IMR-90 (cell line): ENCODE results near the gene KIAA1328. TPM values are rescaled to one million over a fixed set of nuclear protein-coding genes. Genes with fewer than 3 reads are reported as not detected.

Experiments
- ATAC-seq: fragments of 200-7000 bp; cut with Tn5 transposase; 2 replicates; pipeline ENCODE4 v1.9.1; 2020; ENCODE audit warnings: low read depth, mild to moderate bottlenecking, moderate library complexity
- BruUV-seq: library from RNA; stranded (reverse); fragments of 400-500 nt; replicated peaks from 2 replicates; lab custom pipeline; 2021; lab: Mats Ljungman, UMichigan
- CTCF ChIA-PET: fragments of 300-600 bp; formaldehyde crosslinking; extraction: SDS; loops from one replicate; lab custom pipeline; 2021; ENCODE audit warnings: antibody characterized with exemption; lab: Yijun Ruan, JAX
- POLR2A ChIA-PET: fragments of 300-600 bp; sonication (Branson Sonifier 250); formaldehyde crosslinking; loops from one replicate; lab custom pipeline; 2022; ENCODE audit warnings: antibody characterized with exemption; ENCODE audit not compliant: unreplicated experiment; lab: Charles Lee
- DNase-seq: peaks from one replicate; pipeline ENCODE4 v3.0.0; 2013
- H2AFZ ChIP-seq: replicated peaks from 2 replicates; pipeline ENCODE3; 2013; ENCODE audit warnings: low read length, mild to moderate bottlenecking; ENCODE audit not compliant: poor library complexity
- H2AK5ac ChIP-seq: 2 replicates; pipeline ENCODE4 v1.6.1; 2013; ENCODE audit warnings: low read depth, low read length, inconsistent platforms
- H2AK9ac ChIP-seq: replicated peaks from 2 replicates; pipeline ENCODE3; 2013; ENCODE audit warnings: mild to moderate bottlenecking, low read depth, low read length, moderate library complexity; ENCODE audit not compliant: poor library complexity
- H2BK120ac ChIP-seq: 2 replicates; pipeline ENCODE4 v1.6.1; 2013; ENCODE audit warnings: low read depth, low read length, inconsistent platforms
- H2BK15ac ChIP-seq: 3 replicates; pipeline ENCODE4 v1.6.1; 2013; ENCODE audit warnings: low read depth, low read length, inconsistent platforms
- H2BK20ac ChIP-seq: 2 replicates; pipeline ENCODE4 v1.6.1; 2013; ENCODE audit warnings: low read depth, mild to moderate bottlenecking, inconsistent platforms, low read length, moderate library complexity
- H2BK5ac ChIP-seq: 2 replicates; pipeline ENCODE4 v1.6.1; 2013; ENCODE audit warnings: mild to moderate bottlenecking, low read depth, low read length, inconsistent platforms; ENCODE audit not compliant: poor library complexity, severe bottlenecking
- H3K14ac ChIP-seq: replicated peaks from 2 replicates; pipeline ENCODE4 v1.6.1; 2013; ENCODE audit warnings: low read depth, low read length, inconsistent platforms
- H3K18ac ChIP-seq: 2 replicates; pipeline ENCODE4 v1.6.1; 2013; ENCODE audit warnings: low read depth, low read length, control low read depth
- H3K23ac ChIP-seq: 2 replicates; pipeline ENCODE4 v1.6.1; 2013; ENCODE audit warnings: low read depth, low read length, inconsistent platforms
- H3K27ac ChIP-seq: 2 replicates; pipeline ENCODE4 v1.5.1; 2013; ENCODE audit warnings: mild to moderate bottlenecking, control low read depth, low read length; ENCODE audit not compliant: insufficient read depth
- H3K27me3 ChIP-seq: 2 replicates; pipeline ENCODE4 v1.6.1; 2013; ENCODE audit warnings: low read length; ENCODE audit not compliant: control insufficient read depth, insufficient read depth
- H3K36me3 ChIP-seq: 2 replicates; pipeline ENCODE4 v1.6.1; 2013; ENCODE audit warnings: low read length, mixed read lengths; ENCODE audit not compliant: control insufficient read depth, insufficient read depth
- H3K4ac ChIP-seq: 2 replicates; pipeline ENCODE4 v1.6.1; 2013; ENCODE audit warnings: low read depth, low read length, inconsistent platforms
- H3K4me1 ChIP-seq: 2 replicates; pipeline ENCODE4 v1.6.1; 2013; ENCODE audit warnings: low read length, mixed read lengths; ENCODE audit not compliant: control insufficient read depth, insufficient read depth
- H3K4me2 ChIP-seq: 2 replicates; pipeline ENCODE4 v1.6.1; 2013; ENCODE audit warnings: low read depth, mild to moderate bottlenecking, control low read depth, low read length, moderate library complexity
- H3K4me3 ChIP-seq: 2 replicates; pipeline ENCODE4 v1.5.1; 2013; ENCODE audit warnings: low read depth, mild to moderate bottlenecking, control low read depth, low read length, moderate library complexity; ENCODE audit not compliant: insufficient read depth
- H3K56ac ChIP-seq: 2 replicates; pipeline ENCODE4 v1.6.1; 2013; ENCODE audit warnings: low read length, inconsistent platforms; ENCODE audit not compliant: insufficient read depth; ENCODE audit errors: extremely low read depth
- H3K79me1 ChIP-seq, 2 experiments: 2 replicates each; pipeline ENCODE4 v1.6.1; 2013; ENCODE audit warnings: low read length in 2 of 2, inconsistent platforms in 1 of 2, low read depth in 1 of 2
- H3K9ac ChIP-seq: 2 replicates; pipeline ENCODE4 v1.6.1; 2013; ENCODE audit warnings: low read depth, low read length, control low read depth
- H3K9me1 ChIP-seq: 2 replicates; pipeline ENCODE4 v1.6.1; 2013; ENCODE audit warnings: low read length, inconsistent platforms; ENCODE audit not compliant: insufficient read depth
- H3K9me3 ChIP-seq: 2 replicates; pipeline ENCODE4 v1.6.1; 2013; ENCODE audit warnings: low read length; ENCODE audit not compliant: control insufficient read depth, insufficient read depth
- H4K20me1 ChIP-seq: 2 replicates; pipeline ENCODE4 v1.6.1; 2013; ENCODE audit warnings: low read length, inconsistent platforms; ENCODE audit not compliant: insufficient read depth
- H4K5ac ChIP-seq: 2 replicates; pipeline ENCODE4 v1.6.1; 2013; ENCODE audit warnings: mild to moderate bottlenecking, low read depth, low read length, control low read depth
- H4K8ac ChIP-seq, 2 experiments: 2 replicates each; pipeline ENCODE4 v1.6.1; 2013; ENCODE audit warnings: low read depth in 2 of 2, low read length in 2 of 2, control low read depth in 1 of 2, inconsistent platforms in 1 of 2
- H4K91ac ChIP-seq: 2 replicates; pipeline ENCODE4 v1.6.1; 2013; ENCODE audit warnings: low read depth, low read length, inconsistent platforms; ENCODE audit not compliant: insufficient read depth
- BHLHE40 ChIP-seq: fragments of 150-350 bp; IDR thresholded peaks from 2 replicates; pipeline ENCODE4 v1.6.1; 2016; ENCODE audit warnings: mild to moderate bottlenecking, low read depth, low read length
- CEBPB ChIP-seq: IDR thresholded peaks from 2 replicates; pipeline ENCODE4 v1.6.1; 2012; ENCODE audit warnings: low read depth, low read length, improper control_type of control experiment
- CHD1 ChIP-seq: IDR thresholded peaks from 2 replicates; pipeline ENCODE4 v1.6.1; 2012; ENCODE audit warnings: low read depth, low read length, improper control_type of control experiment
- FOS ChIP-seq: fragments of 150-350 bp; IDR thresholded peaks from 2 replicates; pipeline ENCODE4 v1.6.1; 2016; ENCODE audit warnings: low read depth, low read length
- MAFK ChIP-seq: IDR thresholded peaks from 2 replicates; pipeline ENCODE4 v1.6.1; 2012; ENCODE audit warnings: low read depth, low read length, improper control_type of control experiment
- MAZ ChIP-seq: IDR thresholded peaks from 2 replicates; pipeline ENCODE4 v1.6.1; 2012; ENCODE audit warnings: low read depth, mild to moderate bottlenecking, low read length, improper control_type of control experiment, moderate library complexity, borderline replicate concordance
- MXI1 ChIP-seq: IDR thresholded peaks from 2 replicates; pipeline ENCODE4 v1.6.1; 2012; ENCODE audit warnings: low read depth, mild to moderate bottlenecking, low read length, moderate library complexity, borderline replicate concordance
- NFE2L2 ChIP-seq: fragments of 150-350 bp; IDR thresholded peaks from 2 replicates; pipeline ENCODE4 v1.6.1; 2016; ENCODE audit warnings: low read depth, mild to moderate bottlenecking, low read length
- POLR2A ChIP-seq: IDR thresholded peaks from 2 replicates; pipeline ENCODE4 v1.6.1; 2012; ENCODE audit warnings: mild to moderate bottlenecking, low read depth, low read length
- RAD21 ChIP-seq: IDR thresholded peaks from 2 replicates; pipeline ENCODE4 v1.6.1; 2012; ENCODE audit warnings: low read length, improper control_type of control experiment
- RCOR1 ChIP-seq: IDR thresholded peaks from 2 replicates; pipeline ENCODE4 v1.6.1; 2012; ENCODE audit warnings: mild to moderate bottlenecking, low read length, improper control_type of control experiment; ENCODE audit not compliant: insufficient replicate concordance
- RFX5 ChIP-seq: IDR thresholded peaks from 2 replicates; pipeline ENCODE4 v1.8.0; 2012; ENCODE audit warnings: low read depth, mild to moderate bottlenecking, low read length, moderate library complexity
- SMC3 ChIP-seq: fragments of 150-350 bp; IDR thresholded peaks from 2 replicates; pipeline ENCODE4 v1.6.1; 2016; ENCODE audit warnings: low read depth, mild to moderate bottlenecking, antibody characterized with exemption, low read length, moderate library complexity
- WGBS, 2 experiments: methylation state at CpG; one replicate each; pipeline versions ENCODE4 v1.1.5 to v1.1.7; 2013; ENCODE audit warnings: missing lambda C conversion rate in 2 of 2; ENCODE audit not compliant: insufficient read length in 1 of 2; ENCODE audit errors: extremely low coverage in 2 of 2; 5-methylcytosine and 5-hydroxymethylcytosine counted together
- dilution Hi-C: fragments of 300-500 bp; cut with HindIII; formaldehyde crosslinking; loops from one replicate; pipeline ENCODE4 v1.14.3; 2018; ENCODE audit warnings: low sequenced_read_pairs; ENCODE audit not compliant: unreplicated experiment
- in situ Hi-C: fragments of 300-500 bp; cut with MboI; formaldehyde crosslinking; loops from 3 replicates; pipeline ENCODE4 v1.14.3; 2019; ENCODE audit warnings: low sequenced_read_pairs, inconsistent platforms, mixed read lengths
- intact Hi-C: fragments of 100-400 bp; cut with micrococcal nuclease; formaldehyde crosslinking; loops from 2 replicates; pipeline ENCODE4 v1.10.0; 2022
- polyA plus RNA-seq, 3 experiments: library from polyadenylated mRNA; depleted of rRNA; stranded (reverse); fragments of >200 nt; gene quantifications; 2 replicates each; pipeline ENCODE4 v1.2.3, GENCODE V29; 2012; ENCODE audit warnings: low replicate concordance in 1 of 3
- total RNA-seq: library from RNA; depleted of rRNA; stranded (reverse); fragments of >200 nt; gene quantifications from 2 replicates; pipeline ENCODE4 v1.2.3, GENCODE V29; 2012
- TF ChIP-seq, protein P1 (sequence below): fragments of 150-350 bp; IDR thresholded peaks from 2 replicates; pipeline ENCODE4 v1.6.1; 2016; ENCODE audit warnings: low read depth, mild to moderate bottlenecking, low read length, moderate library complexity, borderline replicate concordance
- TF ChIP-seq, protein P2 (sequence below): fragments of 150-350 bp; IDR thresholded peaks from 2 replicates; pipeline ENCODE4 v1.6.1; 2017; ENCODE audit warnings: mild to moderate bottlenecking, antibody characterized with exemption, low read length, low read depth

Gene KIAA1328
- total and polyA plus RNA-seq, 2 of the 4 experiments (the other 2 are of a cell fraction), result 2.4 to 7.0 TPM

DNA sequence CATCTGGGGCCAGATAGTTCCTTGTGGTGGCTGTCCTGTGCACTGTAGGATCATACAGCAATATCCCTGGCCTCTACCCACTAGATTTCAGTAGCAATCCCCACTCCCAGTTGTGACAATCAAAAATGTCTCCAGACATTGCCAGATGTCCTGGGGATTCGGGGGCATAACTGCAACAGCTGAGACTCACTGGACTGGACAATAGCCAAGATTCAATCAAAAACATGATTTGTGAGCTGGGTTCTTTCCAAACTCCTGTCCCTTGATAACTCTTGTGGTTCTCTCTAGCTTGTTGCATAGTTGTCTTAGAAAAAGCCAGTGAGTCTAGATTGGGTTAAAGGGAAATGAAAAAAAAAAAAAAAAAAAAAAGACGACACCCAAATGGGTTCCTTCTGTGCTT, 443.3 kb downstream of the KIAA1328 start:
- no peak overlapping the region for H3K27ac ChIP-seq
- no peaks in the 10 kb centered on the region for H3K9me1 ChIP-seq
- POLR2A ChIA-PET, result no interaction called here
- no peaks in the 10 kb centered on the region for H4K20me1 ChIP-seq
- H3K79me1 ChIP-seq, result no peaks in the 10 kb centered on the region
- H2AFZ ChIP-seq, result no peak overlapping the region
- in situ Hi-C loops (no loop called here), dilution Hi-C loops (no loop called here), intact Hi-C loops (no loop called here)
- H3K4me1 ChIP-seq, result no peaks in the 10 kb centered on the region
- no peak overlapping the region for H2BK5ac ChIP-seq
- TF ChIP-seq, protein P1, sequence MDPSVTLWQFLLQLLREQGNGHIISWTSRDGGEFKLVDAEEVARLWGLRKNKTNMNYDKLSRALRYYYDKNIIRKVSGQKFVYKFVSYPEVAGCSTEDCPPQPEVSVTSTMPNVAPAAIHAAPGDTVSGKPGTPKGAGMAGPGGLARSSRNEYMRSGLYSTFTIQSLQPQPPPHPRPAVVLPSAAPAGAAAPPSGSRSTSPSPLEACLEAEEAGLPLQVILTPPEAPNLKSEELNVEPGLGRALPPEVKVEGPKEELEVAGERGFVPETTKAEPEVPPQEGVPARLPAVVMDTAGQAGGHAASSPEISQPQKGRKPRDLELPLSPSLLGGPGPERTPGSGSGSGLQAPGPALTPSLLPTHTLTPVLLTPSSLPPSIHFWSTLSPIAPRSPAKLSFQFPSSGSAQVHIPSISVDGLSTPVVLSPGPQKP, result no peak
- TF ChIP-seq FOS (no peak), MXI1 (no peak), CEBPB (no peak), RAD21 (no peak), POLR2A (no peak), BHLHE40 (no peak), NFE2L2 (no peak), SMC3 (no peak), RCOR1 (no peak), CHD1 (no peak), MAZ (no peak), MAFK (no peak), RFX5 (no peak)
- TF ChIP-seq, protein P2, sequence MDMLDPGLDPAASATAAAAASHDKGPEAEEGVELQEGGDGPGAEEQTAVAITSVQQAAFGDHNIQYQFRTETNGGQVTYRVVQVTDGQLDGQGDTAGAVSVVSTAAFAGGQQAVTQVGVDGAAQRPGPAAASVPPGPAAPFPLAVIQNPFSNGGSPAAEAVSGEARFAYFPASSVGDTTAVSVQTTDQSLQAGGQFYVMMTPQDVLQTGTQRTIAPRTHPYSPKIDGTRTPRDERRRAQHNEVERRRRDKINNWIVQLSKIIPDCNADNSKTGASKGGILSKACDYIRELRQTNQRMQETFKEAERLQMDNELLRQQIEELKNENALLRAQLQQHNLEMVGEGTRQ, result no peak
- no peak overlapping the region for H3K9ac ChIP-seq
- H4K8ac ChIP-seq, result no peak overlapping the region
- BruUV-seq, result no TSS peak
- no peak overlapping the region for H3K14ac ChIP-seq
- ATAC-seq, result no peak
- peaks cover 24% of the 10 kb centered on the region for H3K27me3 ChIP-seq
- no peak overlapping the region for H3K4me3 ChIP-seq
- H2AK9ac ChIP-seq, result no peak overlapping the region
- CTCF ChIA-PET, result no interaction called here
- H2BK20ac ChIP-seq, result no peak overlapping the region
- H2BK15ac ChIP-seq, result no peak overlapping the region
- no peak for DNase-seq
- no peak overlapping the region for H2BK120ac ChIP-seq
- no peak overlapping the region for H4K91ac ChIP-seq
- no peak overlapping the region for H3K4ac ChIP-seq
- no peaks in the 10 kb centered on the region for H3K9me3 ChIP-seq
- H3K23ac ChIP-seq, result no peak overlapping the region
- no peak overlapping the region for H3K56ac ChIP-seq
- H3K18ac ChIP-seq, result no peak overlapping the region
- WGBS, 2 experiments, result no CpG with 5 or more reads among the region's 2 CpGs
- H3K36me3 ChIP-seq, result no peaks in the 10 kb centered on the region
- H2AK5ac ChIP-seq, result no peak overlapping the region
- H3K4me2 ChIP-seq, result no peak overlapping the region
- no peak overlapping the region for H4K5ac ChIP-seq
